Cardiac fibroblast (primary cell): ENCODE data around the gene CFAP91.

Experiments used
- DNase-seq, 2 donors: peaks; one replicate each; pipeline versions ENCODE4 v3.0.0 to v3.0.0-alpha.2; 2010; ENCODE audit warnings: low read depth in 2 of 2
- H3K4me3 ChIP-seq, 2 donors: replicated peaks in 1 of 2; 1 replicate in 1 of 2; 2 replicates in 1 of 2; pipeline ENCODE4 v1.5.1; 2011; ENCODE audit warnings: low read depth in 2 of 2, low read length in 2 of 2, mild to moderate bottlenecking in 2 of 2, moderate library complexity in 1 of 2
- TF ChIP-seq, protein P1 (sequence below): IDR thresholded peaks from one replicate; pipeline ENCODE4 v1.5.1; 2011; ENCODE audit warnings: low read depth, mild to moderate bottlenecking, low read length, inconsistent platforms

CFAP91 gene

DNA sequence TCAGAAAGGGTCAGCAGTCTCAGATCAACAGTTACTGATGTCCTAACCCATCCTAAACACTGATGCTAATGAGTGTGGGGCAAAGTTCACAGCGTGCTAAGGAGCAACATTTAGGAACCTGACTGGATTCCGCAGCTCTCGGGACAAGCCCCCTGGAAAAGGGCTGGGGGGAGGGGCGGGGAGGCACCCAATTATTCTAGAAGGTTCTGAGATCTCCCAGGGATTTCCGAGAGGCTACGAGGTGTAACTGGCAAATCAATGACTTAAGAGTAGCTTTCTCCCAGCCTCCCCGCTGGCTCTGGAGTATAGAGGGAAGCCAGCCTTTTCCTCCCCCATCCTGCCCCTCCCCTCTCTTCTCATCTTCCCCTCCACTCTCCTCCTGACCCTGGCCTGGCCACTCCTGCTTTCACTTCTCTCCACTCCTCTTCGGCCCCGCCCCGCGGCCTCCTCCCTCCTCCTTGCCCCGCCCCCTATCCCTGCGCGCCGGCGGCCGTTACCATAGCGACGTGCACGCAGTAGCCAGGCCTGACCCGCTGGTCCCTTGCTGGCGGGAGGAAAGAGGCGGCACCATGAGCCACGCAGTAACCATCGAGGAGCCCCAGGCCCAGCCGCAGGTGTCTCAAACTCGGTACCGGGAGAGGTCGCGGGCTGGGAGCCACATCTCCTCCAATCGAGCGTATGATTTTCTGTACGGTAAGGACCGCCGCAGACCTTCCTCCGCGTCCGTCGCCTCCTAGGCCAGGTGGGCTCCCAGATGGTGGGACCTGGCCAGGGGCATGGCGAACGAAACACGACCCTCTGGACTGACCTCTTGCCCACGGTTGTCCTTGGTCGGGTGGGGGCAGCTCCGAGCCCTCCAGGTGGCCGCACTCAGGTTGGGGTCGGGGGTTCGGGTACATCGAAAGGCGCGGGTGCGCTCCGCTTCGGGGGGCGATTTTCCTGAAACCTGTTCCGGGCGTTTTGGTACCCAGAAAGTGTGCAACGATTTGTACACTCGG, at the start of gene CFAP91:
CFAP91 (plus strand) TSS at position 493 of the 998 bp plus-strand sequence; CDS start at position 570, 77 bp downstream.
- peak within 1 kb of the TSS; percentile 49 to 57 for H3K4me3 ChIP-seq
- DNase-seq: peak; percentile 93 to 96
- TF ChIP-seq, protein P1, sequence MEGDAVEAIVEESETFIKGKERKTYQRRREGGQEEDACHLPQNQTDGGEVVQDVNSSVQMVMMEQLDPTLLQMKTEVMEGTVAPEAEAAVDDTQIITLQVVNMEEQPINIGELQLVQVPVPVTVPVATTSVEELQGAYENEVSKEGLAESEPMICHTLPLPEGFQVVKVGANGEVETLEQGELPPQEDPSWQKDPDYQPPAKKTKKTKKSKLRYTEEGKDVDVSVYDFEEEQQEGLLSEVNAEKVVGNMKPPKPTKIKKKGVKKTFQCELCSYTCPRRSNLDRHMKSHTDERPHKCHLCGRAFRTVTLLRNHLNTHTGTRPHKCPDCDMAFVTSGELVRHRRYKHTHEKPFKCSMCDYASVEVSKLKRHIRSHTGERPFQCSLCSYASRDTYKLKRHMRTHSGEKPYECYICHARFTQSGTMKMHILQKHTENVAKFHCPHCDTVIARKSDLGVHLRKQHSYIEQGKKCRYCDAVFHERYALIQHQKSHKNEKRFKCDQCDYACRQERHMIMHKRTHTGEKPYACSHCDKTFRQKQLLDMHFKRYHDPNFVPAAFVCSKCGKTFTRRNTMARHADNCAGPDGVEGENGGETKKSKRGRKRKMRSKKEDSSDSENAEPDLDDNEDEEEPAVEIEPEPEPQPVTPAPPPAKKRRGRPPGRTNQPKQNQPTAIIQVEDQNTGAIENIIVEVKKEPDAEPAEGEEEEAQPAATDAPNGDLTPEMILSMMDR: no peak

DNA sequence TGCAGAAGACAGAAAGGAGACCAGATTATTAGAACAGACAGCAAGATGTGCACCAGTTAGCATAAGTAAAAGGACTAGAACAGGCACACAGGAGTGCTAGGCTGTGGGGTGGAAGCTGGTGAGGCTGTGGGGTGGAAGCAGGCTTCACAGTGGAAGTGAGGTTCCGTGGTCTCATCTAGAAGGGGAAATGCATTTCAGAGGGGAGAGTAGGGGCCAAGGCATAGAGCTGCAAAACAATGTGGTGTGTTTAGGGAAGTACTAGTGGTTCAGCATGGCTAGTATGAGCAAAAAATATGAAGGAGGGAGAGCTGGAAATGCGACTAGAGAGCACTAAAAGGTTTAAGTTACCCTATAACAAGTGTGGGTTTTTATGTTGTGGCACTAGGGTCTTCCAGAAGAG, 48.9 kb upstream of the CFAP91 start:
- no peak overlapping the region for H3K4me3 ChIP-seq
- TF ChIP-seq, protein P1: no peak
- no peak for DNase-seq

DNA sequence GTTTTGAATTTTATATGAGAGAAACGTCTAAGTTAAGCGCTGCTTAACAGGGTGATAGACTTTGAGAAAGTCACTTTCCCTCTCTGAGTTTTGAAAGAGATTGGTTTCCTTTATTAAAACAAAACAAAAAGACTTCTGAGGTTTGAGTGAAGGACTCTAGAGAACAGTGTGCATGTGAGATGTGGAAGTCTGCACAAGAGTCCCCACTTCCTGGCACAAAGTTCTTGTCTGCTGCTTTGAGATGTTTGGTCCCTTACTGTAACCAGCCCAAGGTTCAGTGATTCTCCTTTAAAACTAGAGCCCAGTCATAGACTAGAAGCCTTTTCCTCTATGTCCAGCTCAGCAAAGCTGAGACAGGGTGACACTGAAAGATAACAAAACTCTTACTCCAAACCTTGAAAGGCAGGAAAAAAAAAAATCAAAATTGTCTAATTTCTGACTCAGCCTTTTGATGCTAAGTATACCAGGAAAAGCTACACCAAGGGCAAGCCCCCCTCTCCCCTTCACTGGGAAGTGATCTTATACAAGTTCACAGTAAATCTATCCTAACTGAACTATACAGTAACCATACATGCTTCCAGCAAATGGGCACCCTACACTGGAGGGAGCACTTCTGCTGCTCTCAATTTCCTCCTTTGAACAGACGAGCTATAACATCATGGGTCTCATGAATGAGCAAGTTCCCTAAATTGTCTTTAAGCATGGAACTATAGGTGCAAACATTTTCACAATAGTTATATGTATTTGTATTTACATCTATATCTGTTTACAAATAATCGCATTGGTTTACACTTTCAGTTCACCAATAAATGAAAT, 44.7 kb upstream of the CFAP91 start:
- TF ChIP-seq, protein P1: no peak
- no peak for DNase-seq
- H3K4me3 ChIP-seq: no peak overlapping the region

DNA sequence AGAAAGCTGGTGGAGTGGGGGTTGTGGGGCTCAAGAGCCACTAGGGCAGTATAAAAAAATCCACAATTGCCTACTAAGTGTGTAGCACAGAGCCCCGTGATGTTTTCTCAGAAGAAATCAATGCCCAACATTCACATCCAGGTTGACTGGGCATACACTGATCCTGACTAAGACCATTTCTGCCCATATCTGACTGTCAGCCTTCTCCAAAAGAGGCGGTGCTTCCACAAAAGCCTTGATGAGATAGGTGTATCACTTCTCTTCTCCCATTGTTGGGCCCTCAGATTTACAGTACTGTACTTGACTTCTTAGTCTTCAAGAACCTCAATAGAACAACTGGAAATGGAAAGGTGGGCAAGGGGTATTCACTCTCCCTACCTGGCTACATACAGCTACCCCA, 43.8 kb upstream of the CFAP91 start:
- no peak for DNase-seq
- H3K4me3 ChIP-seq: no peak overlapping the region
- TF ChIP-seq, protein P1: no peak

DNA sequence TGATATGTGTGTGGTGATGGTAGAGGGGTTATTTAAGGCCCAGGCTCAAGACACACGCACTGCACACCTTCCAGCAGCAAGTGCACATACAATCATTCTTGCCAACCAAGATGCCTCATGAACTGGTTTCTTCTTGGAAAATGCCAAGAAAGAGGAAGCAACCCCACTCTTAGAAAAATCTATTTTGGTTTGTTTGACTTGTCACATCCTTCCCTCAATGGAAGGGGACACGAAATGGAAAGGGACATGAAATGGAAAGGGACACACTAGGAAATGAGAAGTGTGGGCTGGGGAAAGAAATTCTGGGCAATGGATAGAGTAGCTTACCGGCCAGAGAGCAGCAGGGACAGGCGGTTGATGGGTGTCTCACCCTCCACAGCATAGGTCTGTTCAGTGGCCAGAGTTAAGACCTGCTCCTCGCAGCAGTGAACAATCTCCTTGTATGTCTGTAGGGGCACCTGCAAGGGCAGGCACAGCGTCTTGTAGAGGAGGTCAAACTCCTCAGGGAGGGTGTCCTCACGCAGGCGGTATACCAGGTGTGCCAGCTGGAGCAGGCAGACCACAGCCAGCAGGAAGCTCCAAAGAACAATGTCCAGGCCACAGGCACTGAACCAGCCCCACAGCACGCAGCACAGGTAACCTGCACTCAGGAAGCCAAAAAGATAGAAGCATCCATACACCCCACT, 43.1 kb upstream of the CFAP91 start:
- TF ChIP-seq, protein P1: no peak
- H3K4me3 ChIP-seq: no peak overlapping the region
- DNase-seq: no peak

DNA sequence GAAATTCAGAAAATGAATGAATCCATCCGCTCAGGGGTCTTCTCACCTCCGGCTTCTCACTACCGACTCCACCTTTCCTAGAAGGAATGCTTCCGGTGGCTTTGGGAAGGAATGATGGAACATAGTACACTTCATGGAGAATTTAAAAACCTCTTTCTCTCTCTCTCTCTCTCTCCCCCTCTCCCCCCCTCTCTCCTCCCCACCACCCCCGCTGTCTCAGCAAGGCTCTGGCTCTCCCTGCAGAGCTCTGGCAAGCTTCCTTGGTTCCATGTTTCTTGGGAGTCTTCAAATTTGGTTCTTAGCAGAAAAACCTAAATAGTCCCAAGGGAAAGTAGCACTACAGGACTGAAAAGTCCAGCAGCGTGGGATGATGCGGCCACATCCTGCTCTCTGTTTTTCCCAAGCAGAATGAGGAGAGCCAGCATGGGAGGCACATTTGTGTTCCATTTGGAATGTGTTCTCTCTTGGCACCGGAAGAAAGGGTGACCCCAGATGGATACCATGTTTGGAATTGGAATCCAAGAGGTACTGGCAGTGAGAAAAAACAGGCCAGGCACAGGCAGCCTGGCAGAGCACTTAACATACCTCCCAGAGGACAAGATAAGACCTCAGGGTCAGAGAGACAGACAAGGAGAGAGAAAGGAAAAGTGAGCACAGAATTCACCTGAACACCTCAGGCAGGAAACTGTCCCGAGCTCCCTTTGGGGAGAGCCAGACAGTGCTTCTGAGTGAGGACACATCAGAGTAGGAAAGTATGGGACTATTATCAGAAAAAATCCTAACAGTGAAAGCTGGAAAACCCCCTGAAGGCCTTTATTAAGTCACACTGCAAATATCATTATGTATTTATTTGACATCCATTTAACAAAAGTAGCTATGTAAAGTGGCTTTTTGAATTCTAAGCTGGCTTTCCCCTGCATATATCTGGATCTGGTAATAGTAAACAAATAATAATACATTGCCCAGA, 42.1 kb upstream of the CFAP91 start, which contains the start of gene POPDC2:
POPDC2 (minus strand) TSS at position 116 of the 967 bp plus-strand sequence. CDS start 166 bp downstream, outside the sequence.
- peak; percentile 22 to 66 for DNase-seq
- H3K4me3 ChIP-seq: no peak within 1 kb of the TSS
- TF ChIP-seq, protein P1: no peak
